ENCODE data around the gene FAM13B. TPM values are rescaled to one million over a fixed set of nuclear protein-coding genes. Genes with fewer than 3 reads are reported as not detected.

FAM13B gene
- total RNA-seq, 5 donors from 2014 or later (not counting 1 experiment from before 2014, with no cell fraction given) = 43.4 to 53.7 (median 49.6) TPM

GRCh38 chr5:137891849-137892248, 141.0 kb downstream of the FAM13B start:
- Histone ChIP-seq H3K4me3 (ENCODE audit: control insufficient read depth in 1 of 2, extremely low read depth in 1 of 2, low read length in 1 of 2) (no peak overlapping the region), H3K9me3 (no peaks in the 10 kb centered on the region), H3K36me3 (ENCODE audit: control insufficient read depth in 2 of 2, extremely low read depth in 1 of 2, insufficient read depth in 1 of 2, low read length in 1 of 2) (no peaks in the 10 kb centered on the region), H3K4me1 (ENCODE audit: control insufficient read depth in 1 of 2, extremely low read depth in 1 of 2, insufficient read depth in 2 of 2, low read length in 2 of 2) (peaks cover 2 to 16% of the 10 kb centered on the region in 2 experiments), H3K27ac (ENCODE audit: low read length) (no peak overlapping the region), H3K27me3 (replicated peaks in 1 of 2; ENCODE audit: control insufficient read depth in 2 of 2, extremely low read depth in 1 of 2, insufficient read depth in 2 of 2, low read length in 1 of 2) (no peaks in the 10 kb centered on the region)
- no CpG with 5 or more reads among the region's 3 CpGs for WGBS (ENCODE audit: insufficient coverage)
- Mint-ChIP-seq H3K9me3 (no peaks in the 10 kb centered on the region), H3K27me3 (peaks cover 0 to 3% of the 10 kb centered on the region in 2 donors), H3K4me3 (no peak overlapping the region), H3K4me1 (peaks cover 17 to 21% (median 18%) of the 10 kb centered on the region in 3 donors), H3K36me3 (no peaks in the 10 kb centered on the region), H3K27ac (no peak overlapping the region)
- ATAC-seq (replicated peaks in 1 of 4) (no peak), DNase-seq (no peak)
- ChIA-PET CTCF (interaction anchor here in 1 of 2 donors (0.6 kb wide), 1 partner anchor 22 kb away, joined by 6 read pairs; no protein-coding TSS in a partner anchor), POLR2A (no interaction called here)

DNA sequence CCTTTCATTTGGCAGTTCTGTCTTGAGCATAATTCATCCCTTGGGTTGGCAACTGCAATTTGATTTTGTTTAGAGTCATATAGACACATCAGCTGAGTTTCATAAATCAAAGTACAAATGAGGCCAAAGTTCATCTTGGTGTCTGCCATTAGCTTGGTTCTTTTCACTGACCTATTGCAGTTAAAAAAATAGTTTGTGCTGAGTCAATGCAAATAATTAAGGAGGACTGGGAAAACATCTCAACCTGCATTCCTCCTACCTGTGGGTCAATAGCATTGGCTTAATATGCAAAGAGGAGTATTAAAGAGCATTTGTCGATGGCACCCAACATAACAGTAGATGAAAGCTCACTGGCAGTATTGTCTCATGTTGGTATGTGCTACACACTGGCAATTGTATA, 142.0 kb downstream of the FAM13B start:
- Histone ChIP-seq H3K36me3 (ENCODE audit: control insufficient read depth in 2 of 2, extremely low read depth in 1 of 2, insufficient read depth in 1 of 2, low read length in 1 of 2) (no peaks in the 10 kb centered on the region), H3K4me3 (ENCODE audit: control insufficient read depth in 1 of 2, extremely low read depth in 1 of 2, low read length in 1 of 2) (no peak overlapping the region), H3K4me1 (ENCODE audit: control insufficient read depth in 1 of 2, extremely low read depth in 1 of 2, insufficient read depth in 2 of 2, low read length in 2 of 2) (peaks cover 2 to 16% of the 10 kb centered on the region in 2 experiments), H3K9me3 (no peaks in the 10 kb centered on the region), H3K27ac (ENCODE audit: low read length) (no peak overlapping the region), H3K27me3 (replicated peaks in 1 of 2; ENCODE audit: control insufficient read depth in 2 of 2, extremely low read depth in 1 of 2, insufficient read depth in 2 of 2, low read length in 1 of 2) (no peaks in the 10 kb centered on the region)
- no peak for ATAC-seq (replicated peaks in 1 of 4)
- DNase-seq = no peak
- no peaks in the 10 kb centered on the region for H3K36me3 Mint-ChIP-seq
- H3K4me3 Mint-ChIP-seq = no peak overlapping the region
- H3K4me1 Mint-ChIP-seq = peaks cover 23 to 26% (median 24%) of the 10 kb centered on the region in 3 donors
- ChIA-PET CTCF (interaction anchor here in 1 of 2 donors (0.6 to 0.7 kb wide), 4 partner anchors 15 to 517 kb away, joined by 3 to 4 read pairs (median 4); no protein-coding TSS in a partner anchor), POLR2A (no interaction called here)
- no CpG with 5 or more reads among the region's 1 CpG for WGBS (ENCODE audit: insufficient coverage)
- no peak overlapping the region for H3K27ac Mint-ChIP-seq
- H3K27me3 Mint-ChIP-seq = peaks cover 0 to 3% of the 10 kb centered on the region in 2 donors
- no peaks in the 10 kb centered on the region for H3K9me3 Mint-ChIP-seq

GRCh38 chr5:137888863-137889759, 143.8 kb downstream of the FAM13B start, which contains the start of gene PKD2L2:
TSS of gene PKD2L2 (plus strand) at chr5:137889457. CDS start at chr5:137889492, 35 bp downstream.
- ChIA-PET POLR2A (interaction anchor here in 1 of 2 donors (0.7 kb wide), 1 partner anchor 152 kb away, joined by 3 read pairs; no protein-coding TSS in a partner anchor), CTCF (interaction anchor here in 1 of 2 donors (0.6 to 1.7 kb wide), 6 partner anchors 110 to 464 kb away, joined by 3 to 4 read pairs (median 4); partner anchors contain the start of gene KDM3B)
- peak within 1 kb of the TSS; percentile 52 to 74 for H3K4me3 ChIP-seq (ENCODE audit: control insufficient read depth in 1 of 2, extremely low read depth in 1 of 2, low read length in 1 of 2)
- Mint-ChIP-seq H3K36me3 (no peaks in the 10 kb centered on the region), H3K9me3 (no peaks in the 10 kb centered on the region), H3K4me3 (peak within 1 kb of the TSS; percentile 85 to 87 (median 85)), H3K27me3 (no peaks in the 10 kb centered on the region), H3K4me1 (peaks cover 23 to 26% (median 24%) of the 10 kb centered on the region in 3 donors), H3K27ac (peak within 1 kb of the TSS; percentile 86 to 91)
- peaks cover 2 to 16% of the 10 kb centered on the region in 2 experiments for H3K4me1 ChIP-seq (ENCODE audit: control insufficient read depth in 1 of 2, extremely low read depth in 1 of 2, insufficient read depth in 2 of 2, low read length in 2 of 2)
- ATAC-seq (replicated peaks in 1 of 4) = peak; percentile 98 to 99 (median 98)
- H3K27me3 ChIP-seq (replicated peaks in 1 of 2; ENCODE audit: control insufficient read depth in 2 of 2, extremely low read depth in 1 of 2, insufficient read depth in 2 of 2, low read length in 1 of 2) = no peaks in the 10 kb centered on the region
- no peaks in the 10 kb centered on the region for H3K36me3 ChIP-seq (ENCODE audit: control insufficient read depth in 2 of 2, extremely low read depth in 1 of 2, insufficient read depth in 1 of 2, low read length in 1 of 2)
- DNase-seq = peak; percentile 54 to 87 (median 73)
- peak within 1 kb of the TSS; percentile 94 for H3K27ac ChIP-seq (ENCODE audit: low read length)
- H3K9me3 ChIP-seq = no peaks in the 10 kb centered on the region
- WGBS (ENCODE audit: insufficient coverage) = 20% methylated on average over 40 of the region's 59 CpGs

DNA sequence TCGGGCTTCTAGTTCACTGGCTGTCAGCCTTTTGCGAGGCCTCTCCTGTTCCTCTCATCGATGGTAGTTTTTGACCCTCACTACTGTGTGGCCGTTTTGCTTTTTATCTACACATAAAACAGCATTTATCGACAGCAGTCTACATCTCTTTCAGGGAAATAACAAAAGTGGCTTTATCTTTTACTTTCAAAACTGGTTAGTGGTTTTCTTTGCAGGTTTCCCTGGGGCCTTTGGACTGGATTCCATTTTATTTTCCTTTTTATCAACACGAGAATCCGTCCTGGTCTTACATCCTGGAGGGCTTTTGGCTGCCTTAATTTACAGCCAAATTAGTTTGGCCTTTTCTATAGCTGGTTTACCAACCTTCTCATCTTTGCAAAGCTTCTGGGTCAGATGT, 144.4 kb downstream of the FAM13B start:
- Mint-ChIP-seq H3K4me1 (peaks cover 23 to 26% (median 24%) of the 10 kb centered on the region in 3 donors), H3K27ac (peak overlapping the region; percentile 86 to 91), H3K4me3 (peak overlapping the region; percentile 85 to 87 (median 85)), H3K36me3 (no peaks in the 10 kb centered on the region), H3K9me3 (no peaks in the 10 kb centered on the region), H3K27me3 (no peaks in the 10 kb centered on the region)
- H3K27me3 ChIP-seq (replicated peaks in 1 of 2; ENCODE audit: control insufficient read depth in 2 of 2, extremely low read depth in 1 of 2, insufficient read depth in 2 of 2, low read length in 1 of 2) = no peaks in the 10 kb centered on the region
- POLR2A ChIA-PET = no interaction called here
- WGBS (ENCODE audit: insufficient coverage) = 55% methylated on average over 5 of the region's 7 CpGs
- H3K36me3 ChIP-seq (ENCODE audit: control insufficient read depth in 2 of 2, extremely low read depth in 1 of 2, insufficient read depth in 1 of 2, low read length in 1 of 2) = no peaks in the 10 kb centered on the region
- no peaks in the 10 kb centered on the region for H3K9me3 ChIP-seq
- DNase-seq = no peak
- CTCF ChIA-PET = interaction anchor here (0.7 to 1.7 kb wide), 5 partner anchors 110 to 464 kb away, joined by 3 to 4 read pairs (median 4); partner anchors contain the start of gene KDM3B (in 1 of the 2)
- peaks cover 2 to 16% of the 10 kb centered on the region in 2 experiments for H3K4me1 ChIP-seq (ENCODE audit: control insufficient read depth in 1 of 2, extremely low read depth in 1 of 2, insufficient read depth in 2 of 2, low read length in 2 of 2)
- H3K27ac ChIP-seq (ENCODE audit: low read length) = peak overlapping the region; percentile 94
- no peak for ATAC-seq (replicated peaks in 1 of 4)
- peak overlapping the region; percentile 52 to 74 for H3K4me3 ChIP-seq (ENCODE audit: control insufficient read depth in 1 of 2, extremely low read depth in 1 of 2, low read length in 1 of 2)

Other genes starting within 250 kb of the FAM13B start
- gene MYOT, start 165.2 kb downstream of the FAM13B start, total RNA-seq = not detected
- not detected for gene PKD2L2, start 143.6 kb downstream of the FAM13B start, total RNA-seq
- not detected for gene WNT8A, start 51.0 kb upstream of the FAM13B start, total RNA-seq
- not detected for gene NME5, start 106.3 kb upstream of the FAM13B start, total RNA-seq
- gene BRD8, start 145.6 kb upstream of the FAM13B start, total RNA-seq = 10 to 100 TPM; 29.5 to 79.5 (median 72.2) TPM
- gene KIF20A, start 146.0 kb upstream of the FAM13B start, total RNA-seq = under 1 TPM; 0.32 to 0.67 (median 0.56) TPM
- 10 to 100 TPM; 14.8 to 31.0 (median 23.8) TPM for gene CDC23, start 180.2 kb upstream of the FAM13B start, total RNA-seq
- gene GFRA3, start 241.5 kb upstream of the FAM13B start, total RNA-seq = not detected